Thyroid gland (tissue), 4 donors: ENCODE measurements around the gene CFAP43. TPM values are rescaled to one million over a fixed set of nuclear protein-coding genes. Genes with fewer than 3 reads are reported as not detected.
A peak's percentile ranks its signal among the peaks of the same experiment; 100 is the strongest.

Experiments
- DNase-seq, 2 donors: peaks; one replicate each; pipeline ENCODE4 v3.0.0-alpha.2; 2019
- H3K27ac ChIP-seq, 3 donors: fragments of 200-600 bp; sonication (generic); 1 replicate in 2 of 3; 2 replicates in 1 of 3; pipeline ENCODE4 v1.5.1; 2016 to 2019; ENCODE audit warnings: mild to moderate bottlenecking in 1 of 3, moderate library complexity in 1 of 3
- H3K27me3 ChIP-seq: fragments of 200-600 bp; sonication (generic); one replicate; pipeline ENCODE4 v1.5.1; 2019
- H3K36me3 ChIP-seq, 2 donors: fragments of 200-600 bp; sonication (generic); one replicate each; pipeline ENCODE4 v1.5.1; 2016 to 2019
- H3K4me1 ChIP-seq, 2 donors: fragments of 200-600 bp; sonication (generic); one replicate each; pipeline ENCODE4 v1.5.1; 2017 to 2019
- H3K4me3 ChIP-seq, 3 donors: fragments of 200-600 bp; sonication (generic); replicated peaks in 1 of 3; 1 replicate in 2 of 3; 2 replicates in 1 of 3; pipeline ENCODE4 v1.5.1; 2016; ENCODE audit warnings: mild to moderate bottlenecking in 1 of 3
- H3K9me3 ChIP-seq: fragments of 200-600 bp; sonication (generic); one replicate; pipeline ENCODE4 v1.5.1; 2017
- POLR2A ChIP-seq, 2 donors: fragments of 450-650 bp; IDR thresholded peaks; one replicate each; pipeline ENCODE4 v1.6.1; 2017; ENCODE audit warnings: antibody characterized with exemption in 2 of 2, mild to moderate bottlenecking in 2 of 2, moderate library complexity in 1 of 2
- WGBS, 2 donors: methylation state at CpG; one replicate each; pipeline ENCODE4 v1.1.5; 2017; 5-methylcytosine and 5-hydroxymethylcytosine counted together
- intact Hi-C: fragments of 100-400 bp; cut with DNase I; formaldehyde crosslinking; loops from one replicate; pipeline ENCODE4 v1.15.1; 2023
- total RNA-seq, 4 donors: library from RNA; depleted of rRNA; stranded (reverse); fragments of >200 nt; gene quantifications; one replicate each; pipeline ENCODE4 v1.2.3, GENCODE V29; 2016
- TF ChIP-seq, protein P1 (sequence below), 6 experiments: fragments of 200-600 bp in 3 of 6; fragments of 450-650 bp in 3 of 6; sonication (generic) in 3 of 6; IDR thresholded peaks; one replicate each; pipeline ENCODE4 v1.5.1; 2016 to 2019; ENCODE audit warnings: antibody characterized with exemption in 6 of 6, mild to moderate bottlenecking in 2 of 6, inconsistent platforms in 1 of 6, moderate library complexity in 1 of 6

The CFAP43 gene
- total RNA-seq, 4 donors from 2014 or later = 8.2 to 16.9 (median 11.5) TPM

GRCh38 chr10:104232613-104233102 is 494 bp upstream of the CFAP43 start:
- intact Hi-C loops = no loop called here
- Histone ChIP-seq H3K36me3 (no peaks in the 10 kb centered on the region), H3K27me3 (no peaks in the 10 kb centered on the region), H3K4me1 (peaks cover 7 to 10% of the 10 kb centered on the region in 2 donors), H3K27ac (no peak overlapping the region), H3K4me3 (peak overlapping the region; percentile 31 to 61 (median 53)), H3K9me3 (no peaks in the 10 kb centered on the region)
- no peak for DNase-seq
- 14 to 18% methylated on average over 20 of the region's 20 CpGs for WGBS, 2 donors
- TF ChIP-seq POLR2A (IDR thresholded peaks at IDR 0.05) = no peak
- TF ChIP-seq, protein P1, sequence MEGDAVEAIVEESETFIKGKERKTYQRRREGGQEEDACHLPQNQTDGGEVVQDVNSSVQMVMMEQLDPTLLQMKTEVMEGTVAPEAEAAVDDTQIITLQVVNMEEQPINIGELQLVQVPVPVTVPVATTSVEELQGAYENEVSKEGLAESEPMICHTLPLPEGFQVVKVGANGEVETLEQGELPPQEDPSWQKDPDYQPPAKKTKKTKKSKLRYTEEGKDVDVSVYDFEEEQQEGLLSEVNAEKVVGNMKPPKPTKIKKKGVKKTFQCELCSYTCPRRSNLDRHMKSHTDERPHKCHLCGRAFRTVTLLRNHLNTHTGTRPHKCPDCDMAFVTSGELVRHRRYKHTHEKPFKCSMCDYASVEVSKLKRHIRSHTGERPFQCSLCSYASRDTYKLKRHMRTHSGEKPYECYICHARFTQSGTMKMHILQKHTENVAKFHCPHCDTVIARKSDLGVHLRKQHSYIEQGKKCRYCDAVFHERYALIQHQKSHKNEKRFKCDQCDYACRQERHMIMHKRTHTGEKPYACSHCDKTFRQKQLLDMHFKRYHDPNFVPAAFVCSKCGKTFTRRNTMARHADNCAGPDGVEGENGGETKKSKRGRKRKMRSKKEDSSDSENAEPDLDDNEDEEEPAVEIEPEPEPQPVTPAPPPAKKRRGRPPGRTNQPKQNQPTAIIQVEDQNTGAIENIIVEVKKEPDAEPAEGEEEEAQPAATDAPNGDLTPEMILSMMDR (IDR thresholded peaks at IDR 0.05) = no peak

- intact Hi-C loops = no loop called here
- 83 to 84% methylated on average over 4 of the region's 4 CpGs for WGBS, 2 donors
- Histone ChIP-seq H3K9me3 (no peaks in the 10 kb centered on the region), H3K4me1 (peaks cover 7 to 10% of the 10 kb centered on the region in 2 donors), H3K27me3 (no peaks in the 10 kb centered on the region), H3K4me3 (no peak overlapping the region), H3K27ac (no peak overlapping the region), H3K36me3 (no peaks in the 10 kb centered on the region)
- TF ChIP-seq POLR2A (IDR thresholded peaks at IDR 0.05) = no peak
- TF ChIP-seq, protein P1 (IDR thresholded peaks at IDR 0.05) = no peak
- DNase-seq = no peak
Measured at GRCh38 chr10:104230490-104230889, 1.7 kb downstream of the CFAP43 start.

DNA sequence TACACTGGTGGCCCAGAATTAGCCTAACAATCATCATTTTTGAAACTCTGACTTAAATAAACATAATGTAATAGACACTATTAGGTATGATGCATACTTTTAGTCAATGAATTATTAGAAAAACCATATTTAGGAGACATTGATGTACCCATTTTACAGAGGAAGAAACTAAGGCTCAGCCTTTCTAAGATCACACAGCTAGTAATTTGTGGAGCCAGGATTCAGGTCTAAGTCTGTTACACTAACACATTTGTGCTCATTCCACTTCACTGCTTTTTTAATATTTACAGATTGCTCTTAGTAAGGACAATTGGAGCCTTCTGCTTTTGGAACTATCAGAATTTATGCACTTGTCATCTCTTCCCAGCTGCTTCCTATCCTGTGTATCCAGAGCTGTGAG is 8.9 kb downstream of the CFAP43 start:
- H3K4me3 ChIP-seq = no peak overlapping the region
- TF ChIP-seq, protein P1 (IDR thresholded peaks at IDR 0.05) = no peak
- TF ChIP-seq POLR2A (IDR thresholded peaks at IDR 0.05) = no peak
- no peak overlapping the region for H3K27ac ChIP-seq
- intact Hi-C loops = no loop called here
- DNase-seq = no peak
- no peaks in the 10 kb centered on the region for H3K27me3 ChIP-seq
- no peaks in the 10 kb centered on the region for H3K4me1 ChIP-seq
- no peaks in the 10 kb centered on the region for H3K36me3 ChIP-seq
- H3K9me3 ChIP-seq = no peaks in the 10 kb centered on the region

GRCh38 chr10:104220522-104220921 is 11.6 kb downstream of the CFAP43 start:
- Histone ChIP-seq H3K27me3 (no peaks in the 10 kb centered on the region), H3K4me3 (no peak overlapping the region), H3K27ac (no peak overlapping the region), H3K4me1 (no peaks in the 10 kb centered on the region), H3K36me3 (no peaks in the 10 kb centered on the region), H3K9me3 (no peaks in the 10 kb centered on the region)
- 61 to 69% methylated on average over 2 of the region's 2 CpGs for WGBS, 2 donors
- no peak for DNase-seq
- intact Hi-C loops = no loop called here
- TF ChIP-seq, protein P1 (IDR thresholded peaks at IDR 0.05) = no peak
- TF ChIP-seq POLR2A (IDR thresholded peaks at IDR 0.05) = no peak

GRCh38 chr10:104218751-104219150 is 13.4 kb downstream of the CFAP43 start:
- WGBS, 2 donors = 84 to 85% methylated on average over 7 of the region's 7 CpGs
- H3K9me3 ChIP-seq = no peaks in the 10 kb centered on the region
- no peaks in the 10 kb centered on the region for H3K4me1 ChIP-seq
- no peak for DNase-seq
- no peaks in the 10 kb centered on the region for H3K36me3 ChIP-seq
- H3K27me3 ChIP-seq = no peaks in the 10 kb centered on the region
- TF ChIP-seq, protein P1 (IDR thresholded peaks at IDR 0.05) = no peak
- TF ChIP-seq POLR2A (IDR thresholded peaks at IDR 0.05) = no peak
- no peak overlapping the region for H3K4me3 ChIP-seq
- intact Hi-C loops = no loop called here
- no peak overlapping the region for H3K27ac ChIP-seq
